Kidney epithelial cell (primary cell): Measurements from ENCODE around the gene SMARCB1. TPM values are rescaled to one million over a fixed set of nuclear protein-coding genes. Genes with fewer than 3 reads are reported as not detected.

Experiments used
- DNase-seq: peaks from one replicate; pipeline ENCODE4 v3.0.0-alpha.2; 2010; ENCODE audit warnings: low read depth
- H3K27me3 ChIP-seq: 2 replicates; pipeline ENCODE4 v1.6.0; 2011; ENCODE audit warnings: low read length; ENCODE audit not compliant: control insufficient read depth, insufficient read depth
- H3K36me3 ChIP-seq: 2 replicates; pipeline ENCODE4 v1.5.1; 2011; ENCODE audit warnings: low read length; ENCODE audit not compliant: control insufficient read depth, insufficient read depth
- H3K4me3 ChIP-seq: 2 replicates; pipeline ENCODE4 v1.5.1; 2011; ENCODE audit warnings: low read depth, mild to moderate bottlenecking, control low read depth, low read length
- CTCF ChIP-seq: IDR thresholded peaks from 2 replicates; pipeline ENCODE4 v1.5.1; 2011; ENCODE audit warnings: mild to moderate bottlenecking, moderate library complexity, low read length, control low read depth, inconsistent platforms; ENCODE audit not compliant: insufficient read depth, poor library complexity, severe bottlenecking
- total RNA-seq: library from RNA; depleted of rRNA; stranded (reverse); fragments of >200 nt; gene quantifications from 2 replicates; pipeline ENCODE4 v1.2.3, GENCODE V29; 2015

Gene SMARCB1
- total RNA-seq, 1 donor from 2014 or later = 168 TPM

- Histone ChIP-seq H3K36me3 (peaks cover 3% of the 10 kb centered on the region), H3K27me3 (no peaks in the 10 kb centered on the region), H3K4me3 (no peak overlapping the region)
- TF ChIP-seq CTCF = no peak
- no peak for DNase-seq
Observed at GRCh38 chr22:23868580-23868979, 81.8 kb downstream of the SMARCB1 start.

- DNase-seq = no peak
- Histone ChIP-seq H3K27me3 (no peaks in the 10 kb centered on the region), H3K4me3 (no peak overlapping the region), H3K36me3 (no peaks in the 10 kb centered on the region)
- TF ChIP-seq CTCF = no peak
Observed at GRCh38 chr22:23874871-23875270, 88.1 kb downstream of the SMARCB1 start.

- TF ChIP-seq CTCF = no peak
- DNase-seq = no peak
- no peaks in the 10 kb centered on the region for H3K36me3 ChIP-seq
- no peaks in the 10 kb centered on the region for H3K27me3 ChIP-seq
- H3K4me3 ChIP-seq = no peak overlapping the region
Observed at GRCh38 chr22:23875801-23876200, 89.0 kb downstream of the SMARCB1 start.

GRCh38 chr22:23877566-23877965 lies 90.8 kb downstream of the SMARCB1 start:
- no peak overlapping the region for H3K4me3 ChIP-seq
- H3K36me3 ChIP-seq = no peaks in the 10 kb centered on the region
- no peaks in the 10 kb centered on the region for H3K27me3 ChIP-seq
- no peak for TF ChIP-seq CTCF
- DNase-seq = no peak

GRCh38 chr22:23878219-23878618 lies 91.5 kb downstream of the SMARCB1 start:
- Histone ChIP-seq H3K36me3 (no peaks in the 10 kb centered on the region), H3K27me3 (no peaks in the 10 kb centered on the region), H3K4me3 (no peak overlapping the region)
- no peak for TF ChIP-seq CTCF
- no peak for DNase-seq

- no peak for DNase-seq
- no peak for TF ChIP-seq CTCF
- H3K27me3 ChIP-seq = no peaks in the 10 kb centered on the region
- no peaks in the 10 kb centered on the region for H3K36me3 ChIP-seq
- no peak overlapping the region for H3K4me3 ChIP-seq
Observed at GRCh38 chr22:23882370-23882769, 95.6 kb downstream of the SMARCB1 start.
